HG03025 (cell line): Measurements from ENCODE around the gene AKT1.
"Not testable (repeated sequence)": the region's sequence is repeated elsewhere in the genome, so short reads cannot be mapped to it uniquely, and the experiment has no call there.

ENCODE experiments used
- ATAC-seq: cut with Tn5 transposase; IDR thresholded peaks from one replicate; pipeline ENCODE4 v1.9.1; 2021; ENCODE audit warnings: mild to moderate bottlenecking, moderate library complexity; ENCODE audit not compliant: unreplicated experiment, low FRiP score

AKT1 gene

GRCh38 chr14:104741803-104742251, 53.7 kb downstream of the AKT1 start:
- ATAC-seq = no peak

- ATAC-seq = no peak
Measured at GRCh38 chr14:104741108-104741802, 54.3 kb downstream of the AKT1 start.

- no peak for ATAC-seq
Measured at GRCh38 chr14:104739546-104740516, 55.7 kb downstream of the AKT1 start.

GRCh38 chr14:104739026-104739425, 56.5 kb downstream of the AKT1 start:
- no peak for ATAC-seq

- no peak for ATAC-seq
Measured at GRCh38 chr14:104738375-104739019, 57.1 kb downstream of the AKT1 start.

- ATAC-seq = no peak
Measured at GRCh38 chr14:104735830-104736642, 59.5 kb downstream of the AKT1 start.

GRCh38 chr14:104734991-104735779, 60.4 kb downstream of the AKT1 start:
- no peak for ATAC-seq

- ATAC-seq = no peak
Measured at GRCh38 chr14:104734601-104734990, 61.0 kb downstream of the AKT1 start.

GRCh38 chr14:104734051-104734587, 61.4 kb downstream of the AKT1 start:
- no peak for ATAC-seq

GRCh38 chr14:104732931-104733681, 62.4 kb downstream of the AKT1 start:
- ATAC-seq = no peak

- ATAC-seq = no peak
Measured at GRCh38 chr14:104732355-104732804, 63.2 kb downstream of the AKT1 start.

GRCh38 chr14:104731320-104732294, 63.9 kb downstream of the AKT1 start:
- no peak for ATAC-seq

- ATAC-seq = no peak
Measured at GRCh38 chr14:104730487-104730886, 65.1 kb downstream of the AKT1 start.

GRCh38 chr14:104729835-104730181, 65.7 kb downstream of the AKT1 start:
- no peak for ATAC-seq

GRCh38 chr14:104729176-104729834, 66.2 kb downstream of the AKT1 start:
- not testable (repeated sequence) for ATAC-seq

- ATAC-seq = no peak
Measured at GRCh38 chr14:104728631-104729030, 66.9 kb downstream of the AKT1 start.
